ENCODE results near the gene GSDME. TPM values are rescaled to one million over a fixed set of nuclear protein-coding genes. Genes with fewer than 3 reads are reported as not detected.

The GSDME gene
- total RNA-seq, 1 donor from 2014 or later: 27.7 TPM

GRCh38 chr7:24728503-24729364, 28.5 kb downstream of the GSDME start:
- H3K79me2 ChIP-seq (ENCODE audit: insufficient read depth, low read length): no peaks in the 10 kb centered on the region
- H3K36me3 Mint-ChIP-seq (ENCODE audit: low read depth, unreplicated experiment): peaks cover 18% of the 10 kb centered on the region
- peaks cover 25% of the 10 kb centered on the region for H4K20me1 ChIP-seq (ENCODE audit: insufficient read depth, low read length)
- H3K27me3 ChIP-seq (ENCODE audit: insufficient read depth, low read length): no peaks in the 10 kb centered on the region
- H3K27ac Mint-ChIP-seq (ENCODE audit: unreplicated experiment): peak overlapping the region; percentile 14
- no peaks in the 10 kb centered on the region for H3K9me3 Mint-ChIP-seq (ENCODE audit: unreplicated experiment)
- no peaks in the 10 kb centered on the region for H3K9me3 ChIP-seq (ENCODE audit: insufficient read depth, low read depth, low read length)
- DNase-seq (ENCODE audit: low read depth): peak; percentile 55
- H3K4me1 Mint-ChIP-seq (ENCODE audit: low read depth, unreplicated experiment): peaks cover 38% of the 10 kb centered on the region
- FAIRE-seq: no peak
- H3K4me2 ChIP-seq (ENCODE audit: low read length): peak overlapping the region; percentile 31
- H3K36me3 ChIP-seq (ENCODE audit: insufficient read depth, low read length): no peaks in the 10 kb centered on the region
- H3K4me1 ChIP-seq (ENCODE audit: insufficient read depth, low read length): peaks cover 18% of the 10 kb centered on the region
- no peak overlapping the region for H3K4me3 ChIP-seq (ENCODE audit: insufficient read depth, low read depth, low read length)
- no peak overlapping the region for H2AFZ ChIP-seq (ENCODE audit: low read depth, low read length)
- no peak for TF ChIP-seq EZH2 (IDR thresholded peaks at IDR 0.05; ENCODE audit: insufficient read depth, low read length)
- no peak for TF ChIP-seq CTCF (IDR thresholded peaks at IDR 0.05; ENCODE audit: insufficient read depth, low read depth, low read length)
- H3K27me3 Mint-ChIP-seq (ENCODE audit: low read depth, unreplicated experiment): peaks cover 2% of the 10 kb centered on the region
- no peak overlapping the region for H3K9ac ChIP-seq (ENCODE audit: low read length)
- no peak overlapping the region for H3K27ac ChIP-seq (ENCODE audit: low read depth, low read length)
- peak overlapping the region; percentile 22 for H3K4me3 Mint-ChIP-seq (ENCODE audit: unreplicated experiment)

- no peak overlapping the region for H3K27ac ChIP-seq (ENCODE audit: low read depth, low read length)
- H4K20me1 ChIP-seq (ENCODE audit: insufficient read depth, low read length): peaks cover 25% of the 10 kb centered on the region
- H3K27me3 ChIP-seq (ENCODE audit: insufficient read depth, low read length): no peaks in the 10 kb centered on the region
- Mint-ChIP-seq H3K36me3 (ENCODE audit: low read depth, unreplicated experiment) (peaks cover 19% of the 10 kb centered on the region), H3K4me3 (ENCODE audit: unreplicated experiment) (no peak overlapping the region), H3K27me3 (ENCODE audit: low read depth, unreplicated experiment) (peaks cover 2% of the 10 kb centered on the region), H3K9me3 (ENCODE audit: unreplicated experiment) (no peaks in the 10 kb centered on the region), H3K27ac (ENCODE audit: unreplicated experiment) (no peak overlapping the region), H3K4me1 (ENCODE audit: low read depth, unreplicated experiment) (peaks cover 35% of the 10 kb centered on the region)
- TF ChIP-seq EZH2 (IDR thresholded peaks at IDR 0.05; ENCODE audit: insufficient read depth, low read length) (no peak), CTCF (IDR thresholded peaks at IDR 0.05; ENCODE audit: insufficient read depth, low read depth, low read length) (no peak)
- DNase-seq (ENCODE audit: low read depth): no peak
- H3K36me3 ChIP-seq (ENCODE audit: insufficient read depth, low read length): no peaks in the 10 kb centered on the region
- H3K9me3 ChIP-seq (ENCODE audit: insufficient read depth, low read depth, low read length): no peaks in the 10 kb centered on the region
- H3K9ac ChIP-seq (ENCODE audit: low read length): no peak overlapping the region
- no peak for FAIRE-seq
- H3K4me1 ChIP-seq (ENCODE audit: insufficient read depth, low read length): peaks cover 14% of the 10 kb centered on the region
- H2AFZ ChIP-seq (ENCODE audit: low read depth, low read length): no peak overlapping the region
- no peaks in the 10 kb centered on the region for H3K79me2 ChIP-seq (ENCODE audit: insufficient read depth, low read length)
- no peak overlapping the region for H3K4me3 ChIP-seq (ENCODE audit: insufficient read depth, low read depth, low read length)
- no peak overlapping the region for H3K4me2 ChIP-seq (ENCODE audit: low read length)
Observed at GRCh38 chr7:24728121-24728500, 29.2 kb downstream of the GSDME start.

Measured in astrocyte (in vitro differentiated cells and primary cell).